ENCODE measurements around the gene CHST1.

The CHST1 gene

GRCh38 chr11:45673441-45673840 lies 8.0 kb upstream of the CHST1 start:
- no peak overlapping the region for H4K91ac ChIP-seq (ENCODE audit: low read depth, low read length)
- no peak overlapping the region for H3K4ac ChIP-seq (ENCODE audit: low read depth, low read length)
- no peaks in the 10 kb centered on the region for H3K36me3 ChIP-seq (ENCODE audit: control insufficient read depth in 1 of 2, insufficient read depth in 2 of 2, low read length in 2 of 2)
- no peak overlapping the region for H3K9ac ChIP-seq (ENCODE audit: low read length)
- no peak overlapping the region for H4K12ac ChIP-seq (ENCODE audit: low read depth, low read length)
- no peak overlapping the region for H3K4me3 ChIP-seq (ENCODE audit: low read depth, low read length)
- no peak overlapping the region for H2BK120ac ChIP-seq (ENCODE audit: insufficient read depth, low read length, poor library complexity)
- no peaks in the 10 kb centered on the region for H3K79me1 ChIP-seq (ENCODE audit: low read length)
- H3K9me3 ChIP-seq (ENCODE audit: insufficient read depth, low read depth, low read length) = no peaks in the 10 kb centered on the region
- no peaks in the 10 kb centered on the region for H3K4me1 ChIP-seq (ENCODE audit: control insufficient read depth in 1 of 2, insufficient read depth in 2 of 2, low read length in 2 of 2)
- H2BK12ac ChIP-seq (ENCODE audit: low read length) = no peak overlapping the region
- H2AFZ ChIP-seq (ENCODE audit: insufficient read depth, low read length, poor library complexity) = no peak overlapping the region
- no peak overlapping the region for H3K4me2 ChIP-seq (ENCODE audit: low read length)
- H3K27me3 ChIP-seq (ENCODE audit: insufficient read depth, low read length) = no peaks in the 10 kb centered on the region
- H3K14ac ChIP-seq (ENCODE audit: low read length) = no peak overlapping the region
- no peak overlapping the region for H3K23ac ChIP-seq (ENCODE audit: low read length)
- no peak overlapping the region for H3K27ac ChIP-seq (ENCODE audit: low read depth, low read length)
- H2BK5ac ChIP-seq (ENCODE audit: low read depth, low read length, poor library complexity) = no peak overlapping the region
- no peak for DNase-seq
- no peaks in the 10 kb centered on the region for H3K79me2 ChIP-seq (ENCODE audit: control insufficient read depth, insufficient read depth, low read length, poor library complexity)
- H4K8ac ChIP-seq (ENCODE audit: low read depth, low read length) = no peak overlapping the region
- no CpG with 5 or more reads among the region's 4 CpGs for WGBS (ENCODE audit: extremely low coverage, insufficient coverage, insufficient read length)
- H3K18ac ChIP-seq (ENCODE audit: low read length) = no peak overlapping the region
- H2AK5ac ChIP-seq (ENCODE audit: low read length) = no peak overlapping the region

GRCh38 chr11:45672593-45672992 lies 7.2 kb upstream of the CHST1 start:
- Histone ChIP-seq H3K9me3 (ENCODE audit: insufficient read depth, low read depth, low read length) (peaks cover 2% of the 10 kb centered on the region), H3K4ac (ENCODE audit: low read depth, low read length) (no peak overlapping the region), H3K14ac (ENCODE audit: low read length) (no peak overlapping the region), H3K27ac (ENCODE audit: low read depth, low read length) (no peak overlapping the region), H3K4me3 (ENCODE audit: low read depth, low read length) (no peak overlapping the region), H3K18ac (ENCODE audit: low read length) (no peak overlapping the region), H2AK5ac (ENCODE audit: low read length) (no peak overlapping the region), H2BK12ac (ENCODE audit: low read length) (no peak overlapping the region), H3K27me3 (ENCODE audit: insufficient read depth, low read length) (no peaks in the 10 kb centered on the region), H3K4me1 (ENCODE audit: control insufficient read depth in 1 of 2, insufficient read depth in 2 of 2, low read length in 2 of 2) (no peaks in the 10 kb centered on the region), H4K91ac (ENCODE audit: low read depth, low read length) (no peak overlapping the region), H4K12ac (ENCODE audit: low read depth, low read length) (no peak overlapping the region), H2BK5ac (ENCODE audit: low read depth, low read length, poor library complexity) (no peak overlapping the region), H4K8ac (ENCODE audit: low read depth, low read length) (no peak overlapping the region), H3K79me2 (ENCODE audit: control insufficient read depth, insufficient read depth, low read length, poor library complexity) (no peaks in the 10 kb centered on the region), H3K79me1 (ENCODE audit: low read length) (no peaks in the 10 kb centered on the region), H2AFZ (ENCODE audit: insufficient read depth, low read length, poor library complexity) (no peak overlapping the region), H3K4me2 (ENCODE audit: low read length) (no peak overlapping the region), H2BK120ac (ENCODE audit: insufficient read depth, low read length, poor library complexity) (no peak overlapping the region), H3K9ac (ENCODE audit: low read length) (no peak overlapping the region), H3K36me3 (ENCODE audit: control insufficient read depth in 1 of 2, insufficient read depth in 2 of 2, low read length in 2 of 2) (no peaks in the 10 kb centered on the region), H3K23ac (ENCODE audit: low read length) (no peak overlapping the region)
- no CpG with 5 or more reads among the region's 3 CpGs for WGBS (ENCODE audit: extremely low coverage, insufficient coverage, insufficient read length)
- no peak for DNase-seq

DNA sequence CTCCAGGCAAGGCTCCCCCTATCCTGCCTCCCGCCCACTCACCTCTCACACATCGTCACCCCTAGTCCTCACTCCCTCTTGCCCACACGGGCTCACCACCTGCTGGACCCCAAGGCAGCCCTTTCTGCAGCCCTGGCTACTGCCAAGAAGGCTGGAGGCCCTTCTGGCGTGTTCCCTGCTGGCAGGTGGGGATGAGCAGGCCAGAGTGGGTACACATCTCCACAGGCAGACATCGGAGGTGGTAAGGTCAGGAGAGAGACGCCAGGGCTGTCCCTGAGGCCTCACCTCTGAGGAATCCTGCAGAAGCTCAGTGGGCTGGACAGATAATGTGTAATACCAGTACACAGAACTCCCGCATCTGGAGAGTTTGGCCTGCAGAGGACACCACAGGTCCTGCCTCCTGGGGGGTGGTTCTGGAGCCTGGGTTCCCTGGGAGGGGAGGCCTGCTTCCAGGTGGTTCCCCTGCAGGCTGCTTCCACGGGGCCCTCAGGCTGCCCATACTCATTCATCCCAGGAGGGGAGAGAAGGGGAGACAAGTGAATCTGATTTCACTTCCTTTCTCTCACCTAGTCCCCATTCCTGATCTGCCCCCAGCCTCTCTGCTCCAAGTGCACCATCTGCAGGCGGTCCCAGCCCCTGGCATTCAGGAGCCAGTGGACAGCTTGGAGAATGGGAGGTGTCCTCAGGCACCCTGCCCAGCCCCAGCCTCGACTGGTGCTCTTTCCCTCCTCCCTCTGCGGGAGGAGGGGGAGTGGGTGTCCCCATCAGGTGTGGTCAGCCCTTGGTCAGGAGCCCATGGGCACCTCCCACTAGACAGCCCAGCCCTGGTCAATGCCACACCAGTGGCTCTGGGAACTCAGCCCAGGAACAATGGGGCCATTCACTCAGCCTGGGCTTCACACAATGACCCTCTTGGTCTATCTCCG lies 6.1 kb upstream of the CHST1 start:
- no peak overlapping the region for H4K91ac ChIP-seq (ENCODE audit: low read depth, low read length)
- WGBS (ENCODE audit: extremely low coverage, insufficient coverage, insufficient read length) = no CpG with 5 or more reads among the region's 12 CpGs
- no peak overlapping the region for H2AK5ac ChIP-seq (ENCODE audit: low read length)
- H3K79me2 ChIP-seq (ENCODE audit: control insufficient read depth, insufficient read depth, low read length, poor library complexity) = no peaks in the 10 kb centered on the region
- no peak overlapping the region for H4K12ac ChIP-seq (ENCODE audit: low read depth, low read length)
- H3K4me1 ChIP-seq (ENCODE audit: control insufficient read depth in 1 of 2, insufficient read depth in 2 of 2, low read length in 2 of 2) = no peaks in the 10 kb centered on the region
- H2BK12ac ChIP-seq (ENCODE audit: low read length) = no peak overlapping the region
- no peak overlapping the region for H3K14ac ChIP-seq (ENCODE audit: low read length)
- no peak overlapping the region for H3K18ac ChIP-seq (ENCODE audit: low read length)
- H3K36me3 ChIP-seq (ENCODE audit: control insufficient read depth in 1 of 2, insufficient read depth in 2 of 2, low read length in 2 of 2) = no peaks in the 10 kb centered on the region
- no peak for DNase-seq
- H3K27me3 ChIP-seq (ENCODE audit: insufficient read depth, low read length) = peaks cover 4% of the 10 kb centered on the region
- no peak overlapping the region for H3K23ac ChIP-seq (ENCODE audit: low read length)
- no peaks in the 10 kb centered on the region for H3K79me1 ChIP-seq (ENCODE audit: low read length)
- no peak overlapping the region for H2BK120ac ChIP-seq (ENCODE audit: insufficient read depth, low read length, poor library complexity)
- H4K8ac ChIP-seq (ENCODE audit: low read depth, low read length) = no peak overlapping the region
- H3K9ac ChIP-seq (ENCODE audit: low read length) = no peak overlapping the region
- H3K4me3 ChIP-seq (ENCODE audit: low read depth, low read length) = no peak overlapping the region
- no peak overlapping the region for H2AFZ ChIP-seq (ENCODE audit: insufficient read depth, low read length, poor library complexity)
- peaks cover 2% of the 10 kb centered on the region for H3K9me3 ChIP-seq (ENCODE audit: insufficient read depth, low read depth, low read length)
- no peak overlapping the region for H2BK5ac ChIP-seq (ENCODE audit: low read depth, low read length, poor library complexity)
- H3K27ac ChIP-seq (ENCODE audit: low read depth, low read length) = no peak overlapping the region
- H3K4me2 ChIP-seq (ENCODE audit: low read length) = no peak overlapping the region
- H3K4ac ChIP-seq (ENCODE audit: low read depth, low read length) = no peak overlapping the region

DNA sequence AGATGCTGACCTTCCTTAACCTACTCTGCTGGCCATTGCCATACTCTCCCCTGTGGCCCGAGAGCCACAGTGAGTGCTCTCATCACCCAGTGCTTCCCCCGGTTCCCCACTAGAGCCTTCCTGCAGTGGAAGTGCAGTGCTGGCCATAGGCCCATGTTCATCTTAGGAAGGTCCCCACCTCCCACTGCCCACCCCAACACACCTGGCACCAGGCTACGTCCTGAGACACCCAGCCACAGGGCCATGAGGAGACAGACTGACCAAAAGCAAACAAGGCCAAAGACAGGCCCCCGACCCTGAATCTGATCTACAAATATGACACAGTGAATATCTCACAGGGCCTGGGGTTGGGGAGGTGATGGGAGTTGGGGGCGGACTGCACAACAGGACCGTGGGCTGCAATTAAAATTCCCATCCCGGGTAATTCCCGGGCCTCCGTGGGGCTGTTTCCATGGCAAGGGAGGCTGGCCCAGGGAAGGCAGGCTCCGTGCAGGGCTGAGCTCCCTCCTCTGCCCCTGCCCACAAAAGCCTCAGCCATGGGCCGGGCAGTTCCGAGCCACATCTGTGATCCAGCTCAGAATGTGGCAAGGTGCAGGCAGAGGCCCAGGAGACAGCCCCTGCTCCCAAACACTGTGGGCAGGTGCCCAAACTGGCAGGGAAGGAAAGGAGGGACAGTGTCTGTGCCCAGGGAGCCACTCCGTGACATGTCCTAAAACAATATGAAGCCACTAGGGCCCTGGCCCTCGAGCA lies 5.1 kb upstream of the CHST1 start:
- H3K36me3 ChIP-seq (ENCODE audit: control insufficient read depth in 1 of 2, insufficient read depth in 2 of 2, low read length in 2 of 2) = no peaks in the 10 kb centered on the region
- no peak for DNase-seq
- no peak overlapping the region for H3K9ac ChIP-seq (ENCODE audit: low read length)
- peaks cover 13% of the 10 kb centered on the region for H3K27me3 ChIP-seq (ENCODE audit: insufficient read depth, low read length)
- H2BK5ac ChIP-seq (ENCODE audit: low read depth, low read length, poor library complexity) = no peak overlapping the region
- H3K4ac ChIP-seq (ENCODE audit: low read depth, low read length) = no peak overlapping the region
- no peak overlapping the region for H2AK5ac ChIP-seq (ENCODE audit: low read length)
- no peak overlapping the region for H3K4me2 ChIP-seq (ENCODE audit: low read length)
- H2BK120ac ChIP-seq (ENCODE audit: insufficient read depth, low read length, poor library complexity) = no peak overlapping the region
- no peaks in the 10 kb centered on the region for H3K4me1 ChIP-seq (ENCODE audit: control insufficient read depth in 1 of 2, insufficient read depth in 2 of 2, low read length in 2 of 2)
- H3K27ac ChIP-seq (ENCODE audit: low read depth, low read length) = no peak overlapping the region
- peaks cover 2% of the 10 kb centered on the region for H3K9me3 ChIP-seq (ENCODE audit: insufficient read depth, low read depth, low read length)
- no peak overlapping the region for H2AFZ ChIP-seq (ENCODE audit: insufficient read depth, low read length, poor library complexity)
- H3K23ac ChIP-seq (ENCODE audit: low read length) = no peak overlapping the region
- H3K14ac ChIP-seq (ENCODE audit: low read length) = no peak overlapping the region
- no peak overlapping the region for H4K12ac ChIP-seq (ENCODE audit: low read depth, low read length)
- no peaks in the 10 kb centered on the region for H3K79me1 ChIP-seq (ENCODE audit: low read length)
- no peak overlapping the region for H3K18ac ChIP-seq (ENCODE audit: low read length)
- no peak overlapping the region for H3K4me3 ChIP-seq (ENCODE audit: low read depth, low read length)
- WGBS (ENCODE audit: extremely low coverage, insufficient coverage, insufficient read length) = no CpG with 5 or more reads among the region's 14 CpGs
- no peak overlapping the region for H4K91ac ChIP-seq (ENCODE audit: low read depth, low read length)
- H3K79me2 ChIP-seq (ENCODE audit: control insufficient read depth, insufficient read depth, low read length, poor library complexity) = no peaks in the 10 kb centered on the region
- H2BK12ac ChIP-seq (ENCODE audit: low read length) = no peak overlapping the region
- no peak overlapping the region for H4K8ac ChIP-seq (ENCODE audit: low read depth, low read length)
